Sigmoid colon (tissue), 4 donors: ENCODE data around the gene KIDINS220.

Source experiments
- CTCF ChIP-seq, 4 experiments: fragments of 450-650 bp in 3 of 4; fragments of 200-600 bp in 1 of 4; IDR thresholded peaks; one replicate each; pipeline ENCODE4 v1.5.1; 2016 to 2019; ENCODE audit warnings: antibody characterized with exemption in 4 of 4, mild to moderate bottlenecking in 3 of 4, moderate library complexity in 2 of 4
- EP300 ChIP-seq, 4 donors: sonication (generic); formaldehyde crosslinking; IDR thresholded peaks; one replicate each; pipeline ENCODE4 v1.6.1; 2017; ENCODE audit warnings: antibody characterized with exemption in 4 of 4
- POLR2A ChIP-seq, 2 donors: fragments of 450-650 bp; IDR thresholded peaks; one replicate each; pipeline ENCODE4 v1.6.1; 2016; ENCODE audit warnings: antibody characterized with exemption in 2 of 2, mild to moderate bottlenecking in 2 of 2, moderate library complexity in 2 of 2
- POLR2AphosphoS5 ChIP-seq, 4 donors: sonication (generic); formaldehyde crosslinking; IDR thresholded peaks; one replicate each; pipeline ENCODE4 v1.6.1; 2017; ENCODE audit warnings: antibody characterized with exemption in 4 of 4

- no peak for TF ChIP-seq POLR2AphosphoS5 (IDR thresholded peaks at IDR 0.05)
- no peak for TF ChIP-seq POLR2A (IDR thresholded peaks at IDR 0.05)
- TF ChIP-seq CTCF (IDR thresholded peaks at IDR 0.05): no peak
- no peak for TF ChIP-seq EP300 (IDR thresholded peaks at IDR 0.05)
These were observed 144.6 kb downstream of the KIDINS220 start for GRCh38 chr2:8692783-8693156.
